Endothelial cell of umbilical vein (primary cell): ENCODE measurements around the gene TTC17.

ENCODE experiments used
- CTCF ChIP-seq, 2 donors: IDR thresholded peaks; 1 replicate in 1 of 2; 2 replicates in 1 of 2; pipeline ENCODE4 v1.5.1; 2011; ENCODE audit warnings: low read length in 2 of 2, mild to moderate bottlenecking in 2 of 2, moderate library complexity in 2 of 2, control low read depth in 1 of 2, inconsistent platforms in 1 of 2, low read depth in 1 of 2; ENCODE audit not compliant: insufficient read depth in 1 of 2; ENCODE audit errors: extremely low read depth in 1 of 2
- EZH2 ChIP-seq: IDR thresholded peaks from 2 replicates; pipeline ENCODE4 v1.6.1; 2012; ENCODE audit warnings: borderline replicate concordance, low read depth, mild to moderate bottlenecking, moderate library complexity, low read length, inconsistent platforms; ENCODE audit not compliant: severe bottlenecking
- FOS ChIP-seq: IDR thresholded peaks from 2 replicates; pipeline ENCODE4 v1.6.1; 2011; ENCODE audit warnings: mild to moderate bottlenecking, low read length, moderate library complexity, borderline replicate concordance; ENCODE audit not compliant: insufficient read depth
- GATA2 ChIP-seq: IDR thresholded peaks from 2 replicates; pipeline ENCODE4 v1.7.0; 2011; ENCODE audit warnings: low read depth, mild to moderate bottlenecking, moderate library complexity, mixed read lengths, low read length; ENCODE audit not compliant: insufficient read length, insufficient read depth
- MAX ChIP-seq: IDR thresholded peaks from 2 replicates; pipeline ENCODE4 v1.6.1; 2011; ENCODE audit not compliant: insufficient read depth, insufficient read length
- POLR2A ChIP-seq: IDR thresholded peaks from 2 replicates; pipeline ENCODE4 v1.6.1; 2012; ENCODE audit warnings: low read depth, mild to moderate bottlenecking, control low read depth, low read length
- POLR2AphosphoS5 ChIP-seq: IDR thresholded peaks from 2 replicates; pipeline ENCODE4 v1.6.1; 2012; ENCODE audit warnings: low read depth, mild to moderate bottlenecking, control low read depth, low read length, moderate library complexity; ENCODE audit not compliant: insufficient read depth

DNA sequence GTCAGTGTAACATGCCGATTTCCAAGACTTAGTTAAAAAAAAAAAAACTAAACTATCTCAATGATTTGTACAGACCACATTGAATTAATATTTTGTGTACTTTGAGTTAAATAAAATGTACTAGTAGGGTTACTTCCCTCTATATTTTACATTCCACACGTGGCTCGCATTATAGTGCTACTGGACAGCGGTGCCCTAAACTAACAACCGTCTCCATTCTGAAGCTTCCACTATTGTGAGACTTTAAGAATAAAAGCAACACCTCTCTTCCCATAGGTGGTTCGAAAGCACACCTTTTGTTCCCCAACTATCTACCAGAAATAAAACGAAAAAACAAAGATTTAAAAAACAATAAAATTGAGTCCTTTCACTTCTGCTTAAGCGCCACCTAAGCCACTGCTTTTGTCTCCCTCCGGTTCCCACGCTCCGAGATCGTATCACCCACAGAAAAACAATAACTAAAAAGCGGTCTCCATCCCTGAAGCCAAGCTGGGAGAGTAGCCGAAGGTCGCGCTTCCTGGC, 380 bp upstream of the TTC17 start:
- TF ChIP-seq POLR2A (no peak), CTCF (IDR thresholded peaks at IDR 0.05; ENCODE audit: extremely low read depth in 1 of 2, insufficient read depth in 1 of 2, low read depth in 1 of 2, low read length in 2 of 2) (no peak), EZH2 (no peak), MAX (no peak), POLR2AphosphoS5 (no peak), FOS (no peak), GATA2 (no peak)
